ENCODE measurements around the gene MED20.
"Not testable (repeated sequence)": the region's sequence is repeated elsewhere in the genome, so short reads cannot be mapped to it uniquely, and the experiment has no call there.

Gene MED20, protein sequence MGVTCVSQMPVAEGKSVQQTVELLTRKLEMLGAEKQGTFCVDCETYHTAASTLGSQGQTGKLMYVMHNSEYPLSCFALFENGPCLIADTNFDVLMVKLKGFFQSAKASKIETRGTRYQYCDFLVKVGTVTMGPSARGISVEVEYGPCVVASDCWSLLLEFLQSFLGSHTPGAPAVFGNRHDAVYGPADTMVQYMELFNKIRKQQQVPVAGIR

GRCh38 chr6:41920921-41921711, at the start of gene MED20, which contains the start of gene BYSL:
MED20 (minus strand) TSS chr6:41921139; CDS start chr6:41921018, 121 bp downstream.
BYSL (plus strand) TSS chr6:41921499; CDS start chr6:41921563, 64 bp downstream.
- peak; percentile 95 for DNase-seq
- in situ Hi-C loops (cut with HindIII; ENCODE audit: low pct_ligation_motif_present, low pct_unique_long_range_greater_than_20kb, low sequenced_read_pairs): no loop called here

DNA sequence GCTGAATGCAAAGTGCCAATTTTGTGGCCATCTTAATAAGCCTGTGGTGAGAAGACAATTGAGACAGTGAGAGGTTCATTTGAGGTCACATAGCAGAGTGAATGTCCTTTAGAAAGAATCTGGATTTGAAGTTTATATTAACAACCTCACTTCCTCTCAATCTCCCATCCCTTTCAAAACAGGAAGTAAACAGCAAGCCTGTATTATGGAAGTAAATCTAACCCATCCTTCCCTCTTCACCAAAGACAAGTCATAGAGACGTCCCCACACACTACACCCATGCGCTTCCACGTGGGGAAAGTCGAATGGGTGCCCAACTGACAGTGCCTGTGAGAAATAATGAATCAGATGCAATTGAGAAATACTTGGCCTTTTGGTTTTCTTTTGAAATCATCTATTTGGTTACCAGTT, 49.5 kb upstream of the MED20 start:
- no peak for DNase-seq
- in situ Hi-C loops (cut with HindIII; ENCODE audit: low pct_ligation_motif_present, low pct_unique_long_range_greater_than_20kb, low sequenced_read_pairs): no loop called here

DNA sequence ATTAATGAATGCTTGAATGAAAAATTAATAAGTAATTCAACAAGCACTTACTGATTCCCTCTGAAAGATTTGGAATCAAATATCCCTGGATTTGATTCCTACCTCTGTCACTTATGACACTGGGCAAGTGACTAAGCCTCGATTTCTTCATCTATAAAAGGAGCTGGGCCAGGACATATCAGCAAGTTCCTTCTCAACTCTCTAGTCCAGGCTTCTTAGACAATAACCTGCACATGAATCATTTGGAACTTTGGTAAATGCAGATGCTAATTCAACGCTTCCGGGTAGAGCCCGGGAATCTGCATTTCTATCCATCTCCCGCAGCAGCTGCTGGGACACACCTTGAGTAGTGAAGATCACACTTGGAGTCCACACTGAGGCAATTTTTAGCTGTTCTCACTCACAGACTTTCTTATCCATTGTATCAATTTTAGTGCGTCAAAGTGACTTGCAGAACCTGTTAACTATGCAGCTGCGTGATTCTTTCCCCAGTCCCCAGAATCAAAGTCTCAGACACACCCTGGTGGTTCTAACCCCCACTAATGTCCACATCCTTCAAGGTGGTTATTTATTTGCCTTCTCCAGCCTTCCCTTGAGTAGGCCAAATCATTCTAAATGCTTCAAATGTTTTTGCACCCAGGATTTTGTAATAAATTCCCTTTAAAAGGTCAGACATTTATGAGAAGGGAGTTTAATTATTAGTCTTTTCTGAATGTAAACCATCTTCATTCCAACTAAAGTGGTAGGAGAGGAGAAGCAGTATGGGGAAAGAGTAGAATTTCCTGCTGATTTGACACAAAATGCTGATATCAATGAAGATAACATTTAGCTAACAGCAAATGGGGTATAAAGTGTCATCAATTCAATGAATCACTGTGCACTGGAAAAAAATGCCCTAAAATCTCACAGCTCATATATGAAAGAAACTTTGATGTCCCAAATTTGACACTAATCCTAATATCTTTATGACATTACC, 46.7 kb upstream of the MED20 start:
- peak; percentile 75 for DNase-seq
- in situ Hi-C loops (cut with HindIII; ENCODE audit: low pct_ligation_motif_present, low pct_unique_long_range_greater_than_20kb, low sequenced_read_pairs): no loop called here

- in situ Hi-C loops (cut with HindIII; ENCODE audit: low pct_ligation_motif_present, low pct_unique_long_range_greater_than_20kb, low sequenced_read_pairs): no loop called here
- peak; percentile 89 for DNase-seq
Measured at GRCh38 chr6:41966961-41967311, 46.0 kb upstream of the MED20 start.

DNA sequence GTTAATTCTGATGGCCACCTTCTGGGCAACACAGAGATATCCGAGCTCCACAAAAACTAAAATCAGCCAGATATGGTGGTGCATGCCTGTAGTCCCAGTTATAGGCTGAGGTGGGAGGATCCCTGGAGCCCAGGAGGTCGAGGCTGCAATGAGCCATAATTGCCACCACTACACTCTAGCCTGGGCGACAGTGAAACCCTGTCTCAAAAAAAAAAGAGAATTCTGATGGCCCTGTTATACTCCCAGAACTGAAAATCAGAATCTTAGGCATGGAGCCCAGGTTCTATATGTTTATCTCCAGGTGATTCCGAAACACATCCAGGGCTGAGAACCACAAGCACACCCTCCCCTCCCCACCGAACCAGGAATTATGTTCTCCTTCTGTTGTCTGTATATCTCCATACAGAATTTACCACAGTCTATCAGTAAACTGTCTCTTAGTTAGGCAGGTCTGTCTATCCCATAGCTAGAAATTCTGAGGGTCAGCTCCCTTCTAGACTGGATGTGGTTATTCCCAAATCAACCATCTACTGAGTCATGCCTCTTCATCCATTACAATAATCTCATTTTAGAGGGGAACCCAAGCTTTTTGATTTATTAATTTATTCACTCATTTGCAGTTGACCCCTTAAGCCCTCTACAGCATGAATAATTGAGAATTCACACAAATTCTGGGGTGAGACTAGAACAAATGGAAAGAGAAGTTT, 45.4 kb upstream of the MED20 start:
- peak; percentile 17 for DNase-seq

GRCh38 chr6:41965429-41966213, 44.7 kb upstream of the MED20 start:
- DNase-seq: no peak
- in situ Hi-C loops (cut with HindIII; ENCODE audit: low pct_ligation_motif_present, low pct_unique_long_range_greater_than_20kb, low sequenced_read_pairs): no loop called here

More for the DNA sequence above, 45.4 kb upstream of the MED20 start:
- in situ Hi-C loops (cut with HindIII; ENCODE audit: low pct_ligation_motif_present, low pct_unique_long_range_greater_than_20kb, low sequenced_read_pairs): no loop called here

GRCh38 chr6:41964201-41964887, 43.4 kb upstream of the MED20 start:
- in situ Hi-C loops (cut with HindIII; ENCODE audit: low pct_ligation_motif_present, low pct_unique_long_range_greater_than_20kb, low sequenced_read_pairs): no loop called here
- DNase-seq: no peak

- in situ Hi-C loops (cut with HindIII; ENCODE audit: low pct_ligation_motif_present, low pct_unique_long_range_greater_than_20kb, low sequenced_read_pairs): no loop called here
- DNase-seq: no peak
Measured at GRCh38 chr6:41963371-41963770, 42.4 kb upstream of the MED20 start.

- DNase-seq: no peak
- in situ Hi-C loops (cut with HindIII; ENCODE audit: low pct_ligation_motif_present, low pct_unique_long_range_greater_than_20kb, low sequenced_read_pairs): no loop called here
Measured at GRCh38 chr6:41960028-41960427, 39.1 kb upstream of the MED20 start.

DNA sequence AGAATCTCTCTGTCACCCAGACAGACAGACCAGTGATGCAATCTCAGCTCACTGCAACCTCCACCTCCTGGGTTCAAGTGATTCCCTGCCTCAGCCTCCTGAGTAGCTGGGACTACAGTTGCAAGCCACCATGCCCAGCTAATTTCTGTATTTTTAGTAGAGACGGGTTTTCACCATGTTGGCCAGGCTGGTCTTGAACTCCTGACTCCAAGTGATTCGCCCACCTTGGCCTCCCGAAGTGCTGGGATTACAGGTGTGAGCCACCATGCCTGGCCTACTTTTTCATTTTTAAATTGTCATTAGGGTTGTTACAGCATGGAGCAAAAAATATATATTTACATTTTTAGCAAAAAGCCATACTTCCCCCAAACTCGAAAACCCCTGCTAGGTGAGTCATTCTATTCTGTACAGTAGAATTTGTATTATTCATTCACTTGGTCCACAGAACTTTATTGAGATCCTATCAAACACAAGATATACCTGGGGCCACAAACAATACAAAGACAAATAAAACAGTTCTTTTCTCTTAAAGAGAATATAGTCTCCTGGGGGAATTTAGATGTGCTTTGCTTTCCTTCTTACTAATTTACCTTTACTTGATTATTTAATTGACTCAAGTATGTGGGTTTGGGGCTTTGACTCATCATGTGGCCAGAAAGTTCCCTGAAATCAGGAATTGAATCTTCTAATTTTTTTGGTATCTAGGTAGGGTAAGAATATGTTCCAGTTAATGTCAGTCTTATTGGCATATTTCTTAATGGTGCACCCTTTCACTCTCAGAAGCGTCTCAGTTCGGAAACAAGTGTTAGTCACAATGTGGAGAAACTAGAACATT, 37.3 kb upstream of the MED20 start:
- no peak for DNase-seq
- in situ Hi-C loops (cut with HindIII; ENCODE audit: low pct_ligation_motif_present, low pct_unique_long_range_greater_than_20kb, low sequenced_read_pairs): no loop called here

DNA sequence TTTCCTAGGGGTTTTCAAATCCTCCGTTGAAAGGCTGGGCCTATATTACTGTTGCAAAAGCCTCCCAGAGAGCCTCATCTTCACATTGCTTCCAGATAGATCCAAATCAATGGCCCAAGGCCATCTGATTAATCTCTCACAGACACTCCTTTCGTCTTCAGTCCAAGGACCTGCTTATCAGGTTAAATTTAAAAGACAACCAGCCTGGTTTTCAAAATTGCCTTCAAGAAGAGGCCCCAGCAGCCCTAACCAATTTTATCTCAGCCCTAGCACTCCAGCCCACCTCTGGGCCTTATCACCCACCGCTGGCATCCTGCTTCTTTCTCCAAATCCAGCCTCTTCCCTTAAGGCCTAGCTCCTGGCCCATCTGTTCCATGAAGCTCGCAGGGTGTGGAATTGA, 36.2 kb upstream of the MED20 start:
- in situ Hi-C loops (cut with HindIII; ENCODE audit: low pct_ligation_motif_present, low pct_unique_long_range_greater_than_20kb, low sequenced_read_pairs): no loop called here
- no peak for DNase-seq

- DNase-seq: no peak
- in situ Hi-C loops (cut with HindIII; ENCODE audit: low pct_ligation_motif_present, low pct_unique_long_range_greater_than_20kb, low sequenced_read_pairs): no loop called here
Measured at GRCh38 chr6:41955412-41955811, 34.5 kb upstream of the MED20 start.

DNA sequence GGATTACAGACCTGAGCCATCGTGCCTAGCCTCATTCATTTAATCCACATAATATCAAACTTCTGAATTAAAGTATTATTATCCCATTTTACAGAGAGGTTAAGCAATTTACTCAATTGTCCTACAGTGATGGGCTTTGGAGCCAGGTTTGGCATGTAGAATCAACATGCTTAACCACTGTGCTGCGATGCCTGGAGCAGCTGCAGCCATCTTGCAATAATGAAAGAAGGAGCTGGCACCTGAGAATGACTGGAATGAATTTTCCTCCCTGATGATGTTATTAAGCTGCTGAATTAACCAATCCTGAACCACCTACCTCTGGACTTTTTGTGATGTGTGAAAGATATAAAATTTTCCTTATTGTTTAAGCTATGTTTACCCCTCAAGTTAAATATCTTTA, 33.7 kb upstream of the MED20 start:
- no peak for DNase-seq
- in situ Hi-C loops (cut with HindIII; ENCODE audit: low pct_ligation_motif_present, low pct_unique_long_range_greater_than_20kb, low sequenced_read_pairs): no loop called here

GRCh38 chr6:41947581-41948220, 26.8 kb upstream of the MED20 start:
- no peak for DNase-seq
- in situ Hi-C loops (cut with HindIII; ENCODE audit: low pct_ligation_motif_present, low pct_unique_long_range_greater_than_20kb, low sequenced_read_pairs): no loop called here

DNA sequence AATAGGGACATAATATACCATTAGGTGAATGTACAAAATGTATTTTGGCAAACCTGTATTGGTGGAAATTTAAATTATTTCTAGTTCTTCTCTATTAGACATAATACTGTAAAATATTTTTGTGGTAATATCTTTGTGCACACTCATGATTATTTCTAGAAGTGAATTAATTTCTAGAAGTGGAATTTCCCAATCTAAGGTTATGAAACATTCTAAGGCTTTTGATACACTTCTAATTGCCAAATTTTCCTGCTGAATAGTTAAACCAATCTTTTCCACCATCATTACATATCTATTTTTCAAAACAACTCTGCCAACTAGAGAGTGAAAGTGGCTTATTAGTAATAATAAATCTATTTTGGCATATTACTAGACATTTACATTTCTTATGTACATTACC, 22.5 kb upstream of the MED20 start:
- DNase-seq: no peak
- in situ Hi-C loops (cut with HindIII; ENCODE audit: low pct_ligation_motif_present, low pct_unique_long_range_greater_than_20kb, low sequenced_read_pairs): no loop called here

- in situ Hi-C loops (cut with HindIII; ENCODE audit: low pct_ligation_motif_present, low pct_unique_long_range_greater_than_20kb, low sequenced_read_pairs); DNase-seq: not testable (repeated sequence)
Measured at GRCh38 chr6:41942882-41943281, 21.9 kb upstream of the MED20 start.
